Psoas muscle (tissue), 8 donors: ENCODE measurements around the gene EYA4. TPM values are rescaled to one million over a fixed set of nuclear protein-coding genes. Genes with fewer than 3 reads are reported as not detected.

ENCODE experiments used
- ATAC-seq, 4 donors: fragments of 200-7000 bp; cut with Tn5 transposase; one replicate each; pipeline ENCODE4 v1.9.1; 2020; ENCODE audit warnings: moderate library complexity in 3 of 4, mild to moderate bottlenecking in 2 of 4
- DNase-seq, 2 donors: peaks; one replicate each; pipeline ENCODE4 v3.0.0-alpha.2; 2020
- H3K27ac ChIP-seq: fragments of 200-600 bp; one replicate; pipeline ENCODE4 v1.8.0; 2022
- H3K27me3 ChIP-seq, 3 donors: fragments of 200-600 bp in 1 of 3; one replicate each; pipeline versions ENCODE4 v1.6.1 to v1.8.0; 2013 to 2022; ENCODE audit warnings: low read length in 2 of 3, mild to moderate bottlenecking in 2 of 3, moderate library complexity in 1 of 3; ENCODE audit not compliant: insufficient read depth in 3 of 3
- H3K36me3 ChIP-seq, 2 donors: fragments of 200-600 bp in 1 of 2; one replicate each; pipeline versions ENCODE4 v1.6.1 to v1.8.0; 2013 to 2022; ENCODE audit warnings: low read depth in 1 of 2, mild to moderate bottlenecking in 1 of 2, moderate library complexity in 1 of 2; ENCODE audit not compliant: insufficient read depth in 1 of 2
- H3K4me1 ChIP-seq: fragments of 200-600 bp; one replicate; pipeline ENCODE4 v1.8.0; 2022
- H3K4me3 ChIP-seq: fragments of 200-600 bp; one replicate; pipeline ENCODE4 v1.8.0; 2022; ENCODE audit warnings: mild to moderate bottlenecking
- H3K9me3 ChIP-seq: fragments of 200-600 bp; one replicate; pipeline ENCODE4 v1.8.0; 2022
- CTCF ChIP-seq: fragments of 200-600 bp; IDR thresholded peaks from one replicate; pipeline ENCODE4 v1.8.0; 2022; ENCODE audit warnings: antibody characterized with exemption
- WGBS, 3 donors: extraction: QIAGEN DNeasy Blood & Tissue Kit; methylation state at CpG; one replicate each; pipeline versions ENCODE4 v1.1.6 to v1.1.7; 2013; 5-methylcytosine and 5-hydroxymethylcytosine counted together
- intact Hi-C, 2 donors: fragments of 100-400 bp; cut with DNase I; formaldehyde crosslinking; loops; one replicate each; pipeline versions ENCODE4 v1.11.0 to v1.14.2; 2022
- polyA plus RNA-seq, 3 donors: library from polyadenylated mRNA; stranded (reverse); fragments of 200-250 nt; gene quantifications; one replicate each; pipeline ENCODE4 v1.2.3, GENCODE V29; 2013
- total RNA-seq, 4 donors: library from RNA; stranded (reverse); fragmentation: NEBNext Ultra II Directional in 2 of 4; extraction: Animal tissue kit (Norgen Biotek cat#: 25700) in 2 of 4; gene quantifications; one replicate each; pipeline versions ENCODE4 v1.2.1 to v1.2.4, GENCODE V29; 2021 to 2023
- donor health status: healthy with polysubstance abuse.
- donor health status: DM: no; HTN: no; CAD: no; lungs with moderate emphysema.
- donor health status: Bipolar disorder and iron deficiency.
- donor health status: healthy.
- donor health status: DM: yes; HTN: yes; CAD: no.
- donor health status: DM: no; HTN: no; CAD: no.
- donor health status: DM: no; HTN: no; CAD: no.
- donor health status: DM: yes; HTN: yes; CAD: no.

The EYA4 gene
- total and polyA plus RNA-seq, 7 donors, result 5.6 to 48.3 (median 32.8) TPM

- Histone ChIP-seq H3K36me3 (no peaks in the 10 kb centered on the region), H3K27ac (no peak overlapping the region), H3K4me3 (no peak overlapping the region), H3K27me3 (no peaks in the 10 kb centered on the region), H3K9me3 (no peaks in the 10 kb centered on the region), H3K4me1 (peaks cover 65% of the 10 kb centered on the region)
- ATAC-seq, result no peak
- DNase-seq, result no peak
- WGBS, 3 donors, result 84 to 90% (median 85%) methylated on average over 2 of the region's 2 CpGs
- TF ChIP-seq CTCF, result no peak
- intact Hi-C loops, result loop anchor here in 1 of 2 donors (5.0 kb wide), 2 partner anchors 46 to 251 kb away; no protein-coding TSS in a partner anchor
These were observed 10.5 kb downstream of the EYA4 start for GRCh38 chr6:133251688-133252087.

- intact Hi-C loops, result loop anchor here in 1 of 2 donors (5.0 kb wide), 2 partner anchors 43 to 248 kb away; no protein-coding TSS in a partner anchor
- ATAC-seq (peak in 3 of 4 donors; percentile 62 to 80 (median 69)), DNase-seq (no peak)
- H3K27ac ChIP-seq, result peak overlapping the region; percentile 58
- no peak for TF ChIP-seq CTCF
- H3K27me3 ChIP-seq, result no peaks in the 10 kb centered on the region
- H3K9me3 ChIP-seq, result no peaks in the 10 kb centered on the region
- WGBS, 3 donors, result 50 to 72% (median 58%) methylated on average over 3 of the region's 3 CpGs
- no peaks in the 10 kb centered on the region for H3K36me3 ChIP-seq
- H3K4me1 ChIP-seq, result peaks cover 68% of the 10 kb centered on the region
- H3K4me3 ChIP-seq, result no peak overlapping the region
These were observed 13.5 kb downstream of the EYA4 start for GRCh38 chr6:133254552-133255228.

- H3K27ac ChIP-seq, result peak overlapping the region; percentile 47
- peaks cover 81% of the 10 kb centered on the region for H3K4me1 ChIP-seq
- ATAC-seq, result no peak
- H3K36me3 ChIP-seq, result no peaks in the 10 kb centered on the region
- no peak for TF ChIP-seq CTCF
- intact Hi-C loops, result no loop called here
- WGBS, 3 donors, result 49 to 75% (median 71%) methylated on average over 5 of the region's 5 CpGs
- H3K4me3 ChIP-seq, result no peak overlapping the region
- H3K27me3 ChIP-seq, result no peaks in the 10 kb centered on the region
- H3K9me3 ChIP-seq, result no peaks in the 10 kb centered on the region
- DNase-seq, result no peak
These were observed 16.5 kb downstream of the EYA4 start for GRCh38 chr6:133257545-133258105.

- Histone ChIP-seq H3K27ac (peak overlapping the region; percentile 55), H3K4me3 (no peak overlapping the region), H3K36me3 (no peaks in the 10 kb centered on the region), H3K27me3 (no peaks in the 10 kb centered on the region), H3K4me1 (peaks cover 73% of the 10 kb centered on the region), H3K9me3 (no peaks in the 10 kb centered on the region)
- DNase-seq (no peak), ATAC-seq (no peak)
- TF ChIP-seq CTCF, result no peak
- intact Hi-C loops, result no loop called here
These were observed 18.4 kb downstream of the EYA4 start for GRCh38 chr6:133259561-133259960.
